GM19240 (cell line): ENCODE results near the gene FOXA2.
"Not testable (repeated sequence)": the region's sequence is repeated elsewhere in the genome, so short reads cannot be mapped to it uniquely, and the experiment has no call there.

Experiments used
- DNase-seq: peaks from one replicate; pipeline ENCODE4 v3.0.0; 2011; ENCODE audit warnings: low spot score; ENCODE audit not compliant: insufficient read length

The FOXA2 gene

GRCh38 chr20:22569353-22569752 lies 15.0 kb downstream of the FOXA2 start:
- DNase-seq: no peak

GRCh38 chr20:22568872-22569344 lies 15.5 kb downstream of the FOXA2 start:
- no peak for DNase-seq

GRCh38 chr20:22567944-22568871 lies 16.2 kb downstream of the FOXA2 start:
- no peak for DNase-seq

GRCh38 chr20:22566876-22567658 lies 17.3 kb downstream of the FOXA2 start:
- no peak for DNase-seq

- DNase-seq: no peak
Measured at GRCh38 chr20:22563062-22563965, 21.1 kb downstream of the FOXA2 start.

- DNase-seq: no peak
Measured at GRCh38 chr20:22562620-22563019, 21.8 kb downstream of the FOXA2 start.

- DNase-seq: no peak
Measured at GRCh38 chr20:22561965-22562577, 22.3 kb downstream of the FOXA2 start.

GRCh38 chr20:22560817-22561216 lies 23.6 kb downstream of the FOXA2 start:
- no peak for DNase-seq

GRCh38 chr20:22559711-22560318 lies 24.6 kb downstream of the FOXA2 start:
- no peak for DNase-seq

- no peak for DNase-seq
Measured at GRCh38 chr20:22557403-22558276, 26.7 kb downstream of the FOXA2 start.

GRCh38 chr20:22556565-22557056 lies 27.8 kb downstream of the FOXA2 start:
- DNase-seq: no peak

- no peak for DNase-seq
Measured at GRCh38 chr20:22555791-22556564, 28.4 kb downstream of the FOXA2 start.

GRCh38 chr20:22554391-22554790 lies 30.0 kb downstream of the FOXA2 start:
- no peak for DNase-seq

GRCh38 chr20:22550514-22550913 lies 33.9 kb downstream of the FOXA2 start:
- not testable (repeated sequence) for DNase-seq

- no peak for DNase-seq
Measured at GRCh38 chr20:22548040-22548439, 36.3 kb downstream of the FOXA2 start.

- DNase-seq: no peak
Measured at GRCh38 chr20:22546344-22546743, 38.0 kb downstream of the FOXA2 start.

- no peak for DNase-seq
Measured at GRCh38 chr20:22545045-22545444, 39.3 kb downstream of the FOXA2 start.

- no peak for DNase-seq
Measured at GRCh38 chr20:22544462-22544861, 39.9 kb downstream of the FOXA2 start.
